ENCODE results near the gene PMS2. TPM values are rescaled to one million over a fixed set of nuclear protein-coding genes. Genes with fewer than 3 reads are reported as not detected.
A peak's percentile ranks its signal among the peaks of the same experiment; 100 is the strongest.
"Not testable (repeated sequence)": the region's sequence is repeated elsewhere in the genome, so short reads cannot be mapped to it uniquely, and the experiment has no call there.

PMS2 gene
- total and polyA plus RNA-seq, 2 donors (not counting 1 experiment from before 2014, with no cell fraction given): 8.1 to 20.3 TPM

- Histone ChIP-seq H3K9ac (ENCODE audit: low read length) (no peak overlapping the region), H3K79me2 (ENCODE audit: control insufficient read depth, insufficient read depth, low read length) (peaks cover 52% of the 10 kb centered on the region), H3K36me3 (replicated peaks in 1 of 2; ENCODE audit: control extremely low read depth in 1 of 2, control insufficient read depth in 1 of 2, extremely low read depth in 1 of 2, insufficient read depth in 2 of 2, low read length in 1 of 2) (peaks cover 0 to 21% of the 10 kb centered on the region in 2 experiments), H3K27ac (ENCODE audit: low read length in 2 of 2) (no peak overlapping the region), H3K4me1 (ENCODE audit: control insufficient read depth in 2 of 2, insufficient read depth in 2 of 2, low read length in 2 of 2) (peaks cover 3 to 9% of the 10 kb centered on the region in 2 donors), H3K4me2 (replicated peaks; ENCODE audit: low read depth, low read length, poor library complexity, severe bottlenecking) (no peak overlapping the region), H3K27me3 (replicated peaks in 1 of 4; ENCODE audit: control extremely low read depth in 1 of 4, control insufficient read depth in 3 of 4, insufficient read depth in 4 of 4, low read length in 3 of 4) (no peaks in the 10 kb centered on the region), H4K20me1 (ENCODE audit: control insufficient read depth, insufficient read depth, low read length, poor library complexity, severe bottlenecking) (peaks cover 4% of the 10 kb centered on the region), H3K4me3 (ENCODE audit: control extremely low read depth in 1 of 5, extremely low read depth in 1 of 5, insufficient read depth in 1 of 5, low read depth in 2 of 5, low read length in 4 of 5) (no peak overlapping the region), H3K9me3 (ENCODE audit: control extremely low read depth in 1 of 3, control insufficient read depth in 2 of 3, insufficient read depth in 1 of 3, low read length in 2 of 3) (no peaks in the 10 kb centered on the region), H2AFZ (ENCODE audit: insufficient read depth, low read depth, low read length, poor library complexity, severe bottlenecking) (no peak overlapping the region)
- intact Hi-C loops (cut with micrococcal nuclease): no loop called here
- ChIA-PET POLR2A (no interaction called here), CTCF (interaction anchor here (1.2 to 2.3 kb wide), 2 partner anchors 15 to 308 kb away, joined by 3 to 5 read pairs; no protein-coding TSS in a partner anchor)
- H3K4me1 Mint-ChIP-seq: peaks cover 31% of the 10 kb centered on the region
- DNase-seq: no peak
- WGBS (ENCODE audit: insufficient coverage): 84% methylated on average over 12 of the region's 14 CpGs
- no peak overlapping the region for H3K4me3 Mint-ChIP-seq
- H3K9me3 Mint-ChIP-seq (ENCODE audit: insufficient read depth): no peaks in the 10 kb centered on the region
- H3K27me3 Mint-ChIP-seq: no peaks in the 10 kb centered on the region
- no peak overlapping the region for H3K27ac Mint-ChIP-seq
- ATAC-seq (ENCODE audit: low read depth): no peak
- TF ChIP-seq, protein P1, sequence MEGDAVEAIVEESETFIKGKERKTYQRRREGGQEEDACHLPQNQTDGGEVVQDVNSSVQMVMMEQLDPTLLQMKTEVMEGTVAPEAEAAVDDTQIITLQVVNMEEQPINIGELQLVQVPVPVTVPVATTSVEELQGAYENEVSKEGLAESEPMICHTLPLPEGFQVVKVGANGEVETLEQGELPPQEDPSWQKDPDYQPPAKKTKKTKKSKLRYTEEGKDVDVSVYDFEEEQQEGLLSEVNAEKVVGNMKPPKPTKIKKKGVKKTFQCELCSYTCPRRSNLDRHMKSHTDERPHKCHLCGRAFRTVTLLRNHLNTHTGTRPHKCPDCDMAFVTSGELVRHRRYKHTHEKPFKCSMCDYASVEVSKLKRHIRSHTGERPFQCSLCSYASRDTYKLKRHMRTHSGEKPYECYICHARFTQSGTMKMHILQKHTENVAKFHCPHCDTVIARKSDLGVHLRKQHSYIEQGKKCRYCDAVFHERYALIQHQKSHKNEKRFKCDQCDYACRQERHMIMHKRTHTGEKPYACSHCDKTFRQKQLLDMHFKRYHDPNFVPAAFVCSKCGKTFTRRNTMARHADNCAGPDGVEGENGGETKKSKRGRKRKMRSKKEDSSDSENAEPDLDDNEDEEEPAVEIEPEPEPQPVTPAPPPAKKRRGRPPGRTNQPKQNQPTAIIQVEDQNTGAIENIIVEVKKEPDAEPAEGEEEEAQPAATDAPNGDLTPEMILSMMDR (IDR thresholded peaks at IDR 0.05): no peak
- TF ChIP-seq EZH2 (IDR thresholded peaks at IDR 0.05; ENCODE audit: borderline replicate concordance, insufficient read depth, low read depth, low read length, poor library complexity, severe bottlenecking): no peak
These were observed 3.7 kb upstream of the PMS2 start for GRCh38 chr7:6012355-6013104.

- Histone ChIP-seq H3K4me1 (ENCODE audit: control insufficient read depth in 2 of 2, insufficient read depth in 2 of 2, low read length in 2 of 2) (peaks cover 3 to 9% of the 10 kb centered on the region in 2 donors), H3K36me3 (replicated peaks in 1 of 2; ENCODE audit: control extremely low read depth in 1 of 2, control insufficient read depth in 1 of 2, extremely low read depth in 1 of 2, insufficient read depth in 2 of 2, low read length in 1 of 2) (peaks cover 0 to 16% of the 10 kb centered on the region in 2 experiments), H3K27me3 (replicated peaks in 1 of 4; ENCODE audit: control extremely low read depth in 1 of 4, control insufficient read depth in 3 of 4, insufficient read depth in 4 of 4, low read length in 3 of 4) (no peaks in the 10 kb centered on the region), H3K4me3 (ENCODE audit: control extremely low read depth in 1 of 5, extremely low read depth in 1 of 5, insufficient read depth in 1 of 5, low read depth in 2 of 5, low read length in 4 of 5) (no peak overlapping the region), H3K9me3 (ENCODE audit: control extremely low read depth in 1 of 3, control insufficient read depth in 2 of 3, insufficient read depth in 1 of 3, low read length in 2 of 3) (no peaks in the 10 kb centered on the region), H3K79me2 (ENCODE audit: control insufficient read depth, insufficient read depth, low read length) (peaks cover 58% of the 10 kb centered on the region), H3K4me2 (replicated peaks; ENCODE audit: low read depth, low read length, poor library complexity, severe bottlenecking) (no peak overlapping the region), H3K27ac (ENCODE audit: low read length in 2 of 2) (no peak overlapping the region), H4K20me1 (ENCODE audit: control insufficient read depth, insufficient read depth, low read length, poor library complexity, severe bottlenecking) (peaks cover 4% of the 10 kb centered on the region), H3K9ac (ENCODE audit: low read length) (no peak overlapping the region), H2AFZ (ENCODE audit: insufficient read depth, low read depth, low read length, poor library complexity, severe bottlenecking) (no peak overlapping the region)
- ATAC-seq (ENCODE audit: low read depth): no peak
- Mint-ChIP-seq H3K27ac (no peak overlapping the region), H3K4me3 (no peak overlapping the region), H3K9me3 (ENCODE audit: insufficient read depth) (no peaks in the 10 kb centered on the region), H3K27me3 (no peaks in the 10 kb centered on the region), H3K4me1 (peaks cover 36% of the 10 kb centered on the region)
- TF ChIP-seq, protein P1 (IDR thresholded peaks at IDR 0.05): no peak
- no peak for TF ChIP-seq EZH2 (IDR thresholded peaks at IDR 0.05; ENCODE audit: borderline replicate concordance, insufficient read depth, low read depth, low read length, poor library complexity, severe bottlenecking)
- WGBS (ENCODE audit: insufficient coverage): 100% methylated on average over 1 of the region's 2 CpGs
- intact Hi-C loops (cut with micrococcal nuclease): no loop called here
- ChIA-PET POLR2A (no interaction called here), CTCF (interaction anchor here (1.2 to 2.3 kb wide), 2 partner anchors 14 to 309 kb away, joined by 3 to 5 read pairs; no protein-coding TSS in a partner anchor)
- DNase-seq: no peak
These were observed 2.7 kb upstream of the PMS2 start for GRCh38 chr7:6011541-6011940.

- POLR2A ChIA-PET; H2AFZ ChIP-seq (ENCODE audit: insufficient read depth, low read depth, low read length, poor library complexity, severe bottlenecking); H3K4me3 ChIP-seq (ENCODE audit: control extremely low read depth in 1 of 5, extremely low read depth in 1 of 5, insufficient read depth in 1 of 5, low read depth in 2 of 5, low read length in 4 of 5); H3K27ac ChIP-seq (ENCODE audit: low read length in 2 of 2); H3K4me2 ChIP-seq (replicated peaks; ENCODE audit: low read depth, low read length, poor library complexity, severe bottlenecking); H3K27me3 ChIP-seq (replicated peaks in 1 of 4; ENCODE audit: control extremely low read depth in 1 of 4, control insufficient read depth in 3 of 4, insufficient read depth in 4 of 4, low read length in 3 of 4); H3K36me3 ChIP-seq (replicated peaks in 1 of 2; ENCODE audit: control extremely low read depth in 1 of 2, control insufficient read depth in 1 of 2, extremely low read depth in 1 of 2, insufficient read depth in 2 of 2, low read length in 1 of 2); ATAC-seq (ENCODE audit: low read depth); H3K27me3 Mint-ChIP-seq; intact Hi-C loops (cut with micrococcal nuclease); DNase-seq; H3K9me3 Mint-ChIP-seq (ENCODE audit: insufficient read depth); H3K9me3 ChIP-seq (ENCODE audit: control extremely low read depth in 1 of 3, control insufficient read depth in 2 of 3, insufficient read depth in 1 of 3, low read length in 2 of 3); CTCF ChIA-PET; H3K9ac ChIP-seq (ENCODE audit: low read length); H3K4me1 ChIP-seq (ENCODE audit: control insufficient read depth in 2 of 2, insufficient read depth in 2 of 2, low read length in 2 of 2); H4K20me1 ChIP-seq (ENCODE audit: control insufficient read depth, insufficient read depth, low read length, poor library complexity, severe bottlenecking): not testable (repeated sequence)
- Mint-ChIP-seq H3K4me3 (peak overlapping the region; percentile 70), H3K27ac (peak overlapping the region; percentile 37), H3K4me1 (peaks cover 38% of the 10 kb centered on the region)
- peaks cover 63% of the 10 kb centered on the region for H3K79me2 ChIP-seq (ENCODE audit: control insufficient read depth, insufficient read depth, low read length)
- 85% methylated on average over 4 of the region's 8 CpGs for WGBS (ENCODE audit: insufficient coverage)
These were observed 1.5 kb upstream of the PMS2 start for GRCh38 chr7:6010370-6010769.

Measured in B cell (primary cell).